PFSK-1 (cell line): ENCODE results near the gene PDGFD.

Experiments used
- POLR2AphosphoS5 ChIP-seq: IDR thresholded peaks from 2 replicates; pipeline ENCODE4 v1.6.1; 2012; ENCODE audit warnings: low read depth, mild to moderate bottlenecking, control low read depth, low read length, moderate library complexity
- SIN3A ChIP-seq: IDR thresholded peaks from 2 replicates; pipeline ENCODE4 v1.6.1; 2012; ENCODE audit warnings: mild to moderate bottlenecking, low read length, moderate library complexity, borderline replicate concordance; ENCODE audit not compliant: insufficient read depth
- TAF1 ChIP-seq: IDR thresholded peaks from 2 replicates; pipeline ENCODE4 v1.6.1; 2012; ENCODE audit warnings: low read length, control low read depth, borderline replicate concordance; ENCODE audit not compliant: insufficient read depth

GRCh38 chr11:103872748-103873147 is 291.2 kb downstream of the PDGFD start:
- TF ChIP-seq POLR2AphosphoS5 (no peak), TAF1 (no peak), SIN3A (no peak)
